HepG2 (cell line): Measurements from ENCODE around the gene KIF2C. TPM values are rescaled to one million over a fixed set of nuclear protein-coding genes. Genes with fewer than 3 reads are reported as not detected.

ENCODE experiments used
- ATAC-seq: fragments of 200-7000 bp; cut with Tn5 transposase; 3 replicates; pipeline ENCODE4 v1.9.1; 2020; ENCODE audit warnings: mild to moderate bottlenecking, moderate library complexity
- BruUV-seq: library from RNA; stranded (reverse); fragments of 400-500 nt; replicated peaks from 2 replicates; lab custom pipeline; 2021; lab: Mats Ljungman, UMichigan
- CTCF ChIA-PET: fragments of 300-600 bp; formaldehyde crosslinking; extraction: SDS; loops from one replicate; lab custom pipeline; 2021; ENCODE audit warnings: low total read pairs, inconsistent platforms, low intra/inter-chr PET ratio; lab: Yijun Ruan, JAX
- POLR2A ChIA-PET: fragments of 350-600 bp; sonication (Branson Sonifier 250); formaldehyde crosslinking; loops from one replicate; lab custom pipeline; 2020; ENCODE audit warnings: antibody characterized with exemption, inconsistent platforms; lab: Yijun Ruan, JAX
- DNase-seq: peaks from one replicate; pipeline ENCODE4 v3.0.0-alpha.2; 2015; ENCODE audit warnings: low spot score
- FAIRE-seq: peaks from 3 replicates; lab custom pipeline; 2011; peaks lifted over from hg19 to GRCh38; lab: Jason Lieb, UNC
- H2AFZ ChIP-seq: one replicate; pipeline ENCODE4 v1.6.1; 2011; ENCODE audit warnings: low read length, inconsistent platforms
- H3K27ac ChIP-seq: fragments of 300-600 bp; 3 replicates; pipeline ENCODE4 v1.8.0; 2011; ENCODE audit warnings: mixed run types, mild to moderate bottlenecking, mixed read lengths, low read length, inconsistent platforms; ENCODE audit not compliant: insufficient read depth; ENCODE audit errors: extremely low read length
- H3K27me3 ChIP-seq, 2 experiments: fragments of 200-600 bp in 1 of 2; 2 replicates in 1 of 2; 3 replicates in 1 of 2; pipeline versions ENCODE4 v1.6.0 to v1.8.0; 2011; ENCODE audit warnings: low read length in 2 of 2, mild to moderate bottlenecking in 2 of 2, moderate library complexity in 2 of 2, inconsistent platforms in 1 of 2; ENCODE audit not compliant: insufficient read depth in 2 of 2, control insufficient read depth in 1 of 2
- H3K36me3 ChIP-seq, 2 experiments: fragments of 200-600 bp in 1 of 2; replicated peaks in 1 of 2; 2 replicates in 1 of 2; 3 replicates in 1 of 2; pipeline versions ENCODE4 v1.5.1 to v1.8.0; 2011; ENCODE audit warnings: low read length in 2 of 2, inconsistent platforms in 1 of 2; ENCODE audit not compliant: insufficient read depth in 2 of 2, control insufficient read depth in 1 of 2
- H3K4me1 ChIP-seq: 2 replicates; pipeline ENCODE4 v1.5.1; 2012; ENCODE audit warnings: low read length, inconsistent platforms; ENCODE audit not compliant: insufficient read depth
- H3K4me2 ChIP-seq: 2 replicates; pipeline ENCODE4 v1.6.0; 2011; ENCODE audit warnings: low read depth, low read length, inconsistent platforms
- H3K4me3 ChIP-seq, 3 experiments: fragments of 200-600 bp in 1 of 3; sonication (generic), shearing (Covaris generic) in 1 of 3; replicated peaks in 1 of 3; 2 replicates each; pipeline ENCODE4 v1.5.1; 2011 to 2016; ENCODE audit warnings: low read length in 3 of 3, inconsistent platforms in 2 of 3, low read depth in 2 of 3, mild to moderate bottlenecking in 2 of 3, control low read depth in 1 of 3, mixed read lengths in 1 of 3; ENCODE audit not compliant: insufficient read depth in 1 of 3
- H3K79me2 ChIP-seq: one replicate; pipeline ENCODE4 v1.6.1; 2011; ENCODE audit warnings: low read length, inconsistent platforms; ENCODE audit not compliant: insufficient read depth
- H3K9ac ChIP-seq: 2 replicates; pipeline ENCODE4 v1.6.0; 2011; ENCODE audit warnings: mild to moderate bottlenecking, low read depth, low read length, inconsistent platforms; ENCODE audit not compliant: insufficient read depth
- H3K9me3 ChIP-seq: 2 replicates; pipeline ENCODE4 v1.5.1; 2012; ENCODE audit warnings: mild to moderate bottlenecking, low read length
- H4K20me1 ChIP-seq: 2 replicates; pipeline ENCODE4 v1.6.0; 2011; ENCODE audit warnings: inconsistent platforms, mild to moderate bottlenecking, low read length, moderate library complexity; ENCODE audit not compliant: insufficient read depth
- AKAP8 ChIP-seq: sonication (generic); formaldehyde crosslinking; IDR thresholded peaks from 2 replicates; pipeline ENCODE4 v1.5.1; 2020; ENCODE audit warnings: mild to moderate bottlenecking, missing genetic modification reagents
- ARID2 ChIP-seq: sonication (generic); formaldehyde crosslinking; IDR thresholded peaks from 2 replicates; pipeline ENCODE4 v1.8.1; 2022; ENCODE audit warnings: mild to moderate bottlenecking, missing genetic modification reagents, borderline replicate concordance
- EP300 ChIP-seq, 3 experiments: sonication (generic) in 1 of 3; formaldehyde crosslinking in 1 of 3; IDR thresholded peaks; 2 replicates each; pipeline versions ENCODE4 v1.5.1 to v1.6.1; 2011 to 2020; ENCODE audit warnings: low read depth in 2 of 3, low read length in 2 of 3, borderline replicate concordance in 1 of 3, improper control_type of control experiment in 1 of 3, mild to moderate bottlenecking in 1 of 3, missing genetic modification reagents in 1 of 3, moderate library complexity in 1 of 3
- FOXJ3 ChIP-seq: sonication (generic); formaldehyde crosslinking; IDR thresholded peaks from 2 replicates; pipeline ENCODE4 v1.4.0; 2020; ENCODE audit warnings: missing genetic modification reagents, mild to moderate bottlenecking, borderline replicate concordance
- FOXP1 ChIP-seq, 2 experiments: fragments of 450-650 bp in 1 of 2; IDR thresholded peaks; 2 replicates each; pipeline ENCODE4 v1.6.1; 2017 to 2018; ENCODE audit warnings: antibody characterized with exemption in 1 of 2
- ISX ChIP-seq: sonication (generic); formaldehyde crosslinking; conservative IDR thresholded peaks from 2 replicates; pipeline ENCODE4 v1.5.0; 2020; ENCODE audit warnings: missing genetic modification reagents
- SMAD3 ChIP-seq: sonication (generic); formaldehyde crosslinking; IDR thresholded peaks from 2 replicates; pipeline ENCODE4 v1.4.0; 2020; ENCODE audit warnings: missing genetic modification reagents
- SOX6 ChIP-seq, 2 experiments: fragments of 450-650 bp in 1 of 2; sonication (generic) in 1 of 2; formaldehyde crosslinking in 1 of 2; IDR thresholded peaks; 2 replicates each; pipeline versions ENCODE4 v1.4.0 to v1.6.1; 2017 to 2020; ENCODE audit warnings: antibody characterized with exemption in 1 of 2, mild to moderate bottlenecking in 1 of 2, missing genetic modification reagents in 1 of 2
- ZFP36L1 ChIP-seq: sonication (generic); formaldehyde crosslinking; IDR thresholded peaks from 2 replicates; pipeline ENCODE4 v1.8.0; 2022; ENCODE audit warnings: mild to moderate bottlenecking, missing genetic modification reagents, moderate library complexity
- whole genome bisulfite sequencing: methylation state at CpG from one replicate; pipeline ENCODE4 v1.1.6; 2017; ENCODE audit warnings: low lambda C conversion rate; 5-methylcytosine and 5-hydroxymethylcytosine counted together
- in situ Hi-C: cut with HindIII; loops from 2 replicates; pipeline ENCODE4 v1.10.0; 2017; ENCODE audit warnings: low pct_unique_long_range_greater_than_20kb; ENCODE audit not compliant: extremely low pct_ligation_motif_present
- intact Hi-C: fragments of 100-400 bp; cut with micrococcal nuclease; formaldehyde crosslinking; loops from one replicate; pipeline ENCODE4 v1.10.0; 2022; ENCODE audit not compliant: unreplicated experiment
- polyA plus RNA-seq, 8 experiments: library from polyadenylated mRNA; depleted of rRNA in 3 of 8; stranded (reverse) in 7 of 8; unstranded in 1 of 8; fragments of >200 nt; fragmentation: Illumina TruSeq in 4 of 8; extraction: Trizol in 4 of 8; gene quantifications; 2 replicates each; pipeline versions ENCODE4 v1.2.1 to v1.2.3, GENCODE V29; 2011 to 2016; ENCODE audit warnings: low read depth in 4 of 8, missing spikeins in 1 of 8, mixed read lengths in 1 of 8; ENCODE audit not compliant: insufficient read depth in 1 of 8
- total RNA-seq, 5 experiments: library from RNA; depleted of rRNA; stranded (reverse); fragments of >200 nt; fragmentation: Illumina TruSeq; extraction: Trizol; gene quantifications; 2 replicates each; pipeline ENCODE4 v1.2.3, GENCODE V29; 2016; ENCODE audit warnings: low read depth in 1 of 5
- TF ChIP-seq, protein P1 (sequence below): sonication (generic); formaldehyde crosslinking; IDR thresholded peaks from 2 replicates; pipeline ENCODE4 v1.5.0; 2020; ENCODE audit warnings: mild to moderate bottlenecking, missing genetic modification reagents
- TF ChIP-seq, protein P2 (sequence below): sonication (generic); formaldehyde crosslinking; conservative IDR thresholded peaks from 2 replicates; pipeline ENCODE4 v1.8.1; 2023; ENCODE audit warnings: missing genetic modification reagents
- TF ChIP-seq, protein P3 (sequence below): sonication (generic); formaldehyde crosslinking; IDR thresholded peaks from 2 replicates; pipeline ENCODE4 v1.5.0; 2020; ENCODE audit warnings: mild to moderate bottlenecking, missing genetic modification reagents, moderate library complexity
- TF ChIP-seq, protein P4 (sequence below): sonication (generic); formaldehyde crosslinking; IDR thresholded peaks from 2 replicates; pipeline ENCODE4 v1.5.0; 2020; ENCODE audit warnings: mild to moderate bottlenecking, missing genetic modification reagents, borderline replicate concordance

The KIF2C gene
- total and polyA plus RNA-seq, 2 of the 13 experiments (the other 11 are each of a cell fraction or from before 2014, with no cell fraction given): 29.7 to 53.7 TPM

DNA sequence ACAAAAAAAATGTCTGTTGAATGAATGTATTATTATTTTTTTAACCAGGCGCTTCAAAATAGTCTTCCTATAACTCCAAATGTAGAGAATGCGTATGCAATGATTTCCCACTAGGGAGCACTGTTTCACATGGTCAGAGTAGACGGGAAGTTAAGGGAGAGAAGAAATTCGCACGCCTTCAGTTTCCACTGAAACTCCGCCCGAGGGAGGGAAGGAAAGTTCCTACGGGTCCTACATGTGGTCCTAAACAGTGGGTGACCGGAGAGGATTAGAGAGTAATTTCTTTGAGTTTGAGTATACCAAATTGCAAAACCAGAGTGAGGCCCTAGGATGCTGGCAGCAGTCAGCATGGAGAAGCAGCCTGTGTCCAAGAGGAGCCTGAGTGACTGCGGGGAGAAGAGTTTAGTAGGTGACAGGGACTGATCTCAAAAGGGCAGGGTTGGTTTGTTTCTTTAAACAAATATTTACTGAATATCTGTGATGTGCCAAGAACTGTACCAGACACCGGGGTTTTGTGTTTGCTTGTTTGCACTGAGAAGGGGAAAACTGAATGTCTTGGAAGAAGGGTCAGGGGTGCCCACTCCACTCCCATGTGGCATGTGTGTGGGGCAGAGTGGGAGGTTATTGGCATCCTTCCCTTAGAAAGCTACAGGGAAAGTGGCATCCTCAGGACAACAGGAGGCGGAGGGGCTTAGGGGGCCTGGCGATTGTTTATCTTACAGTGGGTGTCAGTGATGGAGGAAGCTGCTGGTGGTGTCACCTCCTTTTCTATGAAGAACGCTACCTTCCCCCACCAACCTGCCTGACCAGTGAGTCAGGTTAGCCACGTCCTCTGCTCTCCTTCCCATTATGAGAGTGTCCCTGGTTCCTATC lies 31.4 kb upstream of the KIF2C start:
- Histone ChIP-seq H3K4me1 (peaks cover 59% of the 10 kb centered on the region), H3K79me2 (no peaks in the 10 kb centered on the region), H3K4me3 (peak overlapping the region in 2 of 3 experiments; percentile 27 to 37; a peak in 3 of 6 replicates), H3K9ac (no peak overlapping the region), H4K20me1 (no peaks in the 10 kb centered on the region), H3K27ac (peak overlapping the region; percentile 20), H3K27me3 (no peaks in the 10 kb centered on the region; a peak in 1 of 5 replicates), H3K36me3 (no peaks in the 10 kb centered on the region), H3K9me3 (no peaks in the 10 kb centered on the region), H3K4me2 (peak overlapping the region; percentile 85), H2AFZ (no peak overlapping the region)
- no TSS peak for BruUV-seq
- 3% methylated on average over 15 of the region's 15 CpGs for WGBS
- DNase-seq (peak; percentile 54), ATAC-seq (peak; percentile 84), FAIRE-seq (peak; percentile 91)
- in situ Hi-C loops (no loop called here), intact Hi-C loops (loop anchor here (5.0 kb wide), 1 partner anchor 56 kb away; no protein-coding TSS in a partner anchor)
- CTCF ChIA-PET: interaction anchor here (1.2 kb wide), 1 partner anchor 53 kb away, joined by 7 read pairs; no protein-coding TSS in a partner anchor
- POLR2A ChIA-PET: interaction anchor here (0.7 to 2.1 kb wide), 5 partner anchors 9 to 34 kb away, joined by 3 to 19 read pairs (median 4); partner anchors contain the start of genes ARMH1, RNU5D-1 and TMEM53
- TF ChIP-seq SOX6 (IDR thresholded peaks at IDR 0.05) (no peak), SOX6 (CRISPR knock-in tag; IDR thresholded peaks at IDR 0.05) (no peak), FOXJ3 (CRISPR knock-in tag) (peak; percentile 46; the same call in 1 of the 2 replicates), ZFP36L1 (no peak), ISX (CRISPR knock-in tag) (no peak), EP300 (IDR thresholded peaks at IDR 0.05; ENCODE audit: low read depth in 2 of 2, low read length in 2 of 2) (peak in 1 of 2 experiments; percentile 60; a peak in 2 of 4 replicates), EP300 (CRISPR knock-in tag; IDR thresholded peaks at IDR 0.05; ENCODE audit: borderline replicate concordance) (no peak), ARID2 (peak; percentile 52; the same call in 1 of the 2 replicates), FOXP1 (IDR thresholded peaks at IDR 0.05) (no peak), FOXP1 (CRISPR knock-in tag; IDR thresholded peaks at IDR 0.05) (peak; percentile 72), SMAD3 (CRISPR knock-in tag) (0 out of 2 replicates have a peak, but pooled peaks have one; percentile 56), AKAP8 (CRISPR knock-in tag) (no peak)
- TF ChIP-seq, protein P1, sequence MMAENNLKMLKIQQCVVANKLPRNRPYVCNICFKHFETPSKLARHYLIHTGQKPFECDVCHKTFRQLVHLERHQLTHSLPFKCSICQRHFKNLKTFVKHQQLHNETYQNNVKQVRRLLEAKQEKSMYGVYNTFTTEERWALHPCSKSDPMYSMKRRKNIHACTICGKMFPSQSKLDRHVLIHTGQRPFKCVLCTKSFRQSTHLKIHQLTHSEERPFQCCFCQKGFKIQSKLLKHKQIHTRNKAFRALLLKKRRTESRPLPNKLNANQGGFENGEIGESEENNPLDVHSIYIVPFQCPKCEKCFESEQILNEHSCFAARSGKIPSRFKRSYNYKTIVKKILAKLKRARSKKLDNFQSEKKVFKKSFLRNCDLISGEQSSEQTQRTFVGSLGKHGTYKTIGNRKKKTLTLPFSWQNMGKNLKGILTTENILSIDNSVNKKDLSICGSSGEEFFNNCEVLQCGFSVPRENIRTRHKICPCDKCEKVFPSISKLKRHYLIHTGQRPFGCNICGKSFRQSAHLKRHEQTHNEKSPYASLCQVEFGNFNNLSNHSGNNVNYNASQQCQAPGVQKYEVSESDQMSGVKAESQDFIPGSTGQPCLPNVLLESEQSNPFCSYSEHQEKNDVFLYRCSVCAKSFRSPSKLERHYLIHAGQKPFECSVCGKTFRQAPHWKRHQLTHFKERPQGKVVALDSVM (CRISPR knock-in tag): no peak
- TF ChIP-seq, protein P2, sequence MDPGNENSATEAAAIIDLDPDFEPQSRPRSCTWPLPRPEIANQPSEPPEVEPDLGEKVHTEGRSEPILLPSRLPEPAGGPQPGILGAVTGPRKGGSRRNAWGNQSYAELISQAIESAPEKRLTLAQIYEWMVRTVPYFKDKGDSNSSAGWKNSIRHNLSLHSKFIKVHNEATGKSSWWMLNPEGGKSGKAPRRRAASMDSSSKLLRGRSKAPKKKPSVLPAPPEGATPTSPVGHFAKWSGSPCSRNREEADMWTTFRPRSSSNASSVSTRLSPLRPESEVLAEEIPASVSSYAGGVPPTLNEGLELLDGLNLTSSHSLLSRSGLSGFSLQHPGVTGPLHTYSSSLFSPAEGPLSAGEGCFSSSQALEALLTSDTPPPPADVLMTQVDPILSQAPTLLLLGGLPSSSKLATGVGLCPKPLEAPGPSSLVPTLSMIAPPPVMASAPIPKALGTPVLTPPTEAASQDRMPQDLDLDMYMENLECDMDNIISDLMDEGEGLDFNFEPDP (CRISPR knock-in tag): 0 out of 2 replicates have a peak, but pooled peaks have one; percentile 70
- TF ChIP-seq, protein P3, sequence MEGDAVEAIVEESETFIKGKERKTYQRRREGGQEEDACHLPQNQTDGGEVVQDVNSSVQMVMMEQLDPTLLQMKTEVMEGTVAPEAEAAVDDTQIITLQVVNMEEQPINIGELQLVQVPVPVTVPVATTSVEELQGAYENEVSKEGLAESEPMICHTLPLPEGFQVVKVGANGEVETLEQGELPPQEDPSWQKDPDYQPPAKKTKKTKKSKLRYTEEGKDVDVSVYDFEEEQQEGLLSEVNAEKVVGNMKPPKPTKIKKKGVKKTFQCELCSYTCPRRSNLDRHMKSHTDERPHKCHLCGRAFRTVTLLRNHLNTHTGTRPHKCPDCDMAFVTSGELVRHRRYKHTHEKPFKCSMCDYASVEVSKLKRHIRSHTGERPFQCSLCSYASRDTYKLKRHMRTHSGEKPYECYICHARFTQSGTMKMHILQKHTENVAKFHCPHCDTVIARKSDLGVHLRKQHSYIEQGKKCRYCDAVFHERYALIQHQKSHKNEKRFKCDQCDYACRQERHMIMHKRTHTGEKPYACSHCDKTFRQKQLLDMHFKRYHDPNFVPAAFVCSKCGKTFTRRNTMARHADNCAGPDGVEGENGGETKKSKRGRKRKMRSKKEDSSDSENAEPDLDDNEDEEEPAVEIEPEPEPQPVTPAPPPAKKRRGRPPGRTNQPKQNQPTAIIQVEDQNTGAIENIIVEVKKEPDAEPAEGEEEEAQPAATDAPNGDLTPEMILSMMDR (CRISPR knock-in tag): peak; percentile 70
- TF ChIP-seq, protein P4, sequence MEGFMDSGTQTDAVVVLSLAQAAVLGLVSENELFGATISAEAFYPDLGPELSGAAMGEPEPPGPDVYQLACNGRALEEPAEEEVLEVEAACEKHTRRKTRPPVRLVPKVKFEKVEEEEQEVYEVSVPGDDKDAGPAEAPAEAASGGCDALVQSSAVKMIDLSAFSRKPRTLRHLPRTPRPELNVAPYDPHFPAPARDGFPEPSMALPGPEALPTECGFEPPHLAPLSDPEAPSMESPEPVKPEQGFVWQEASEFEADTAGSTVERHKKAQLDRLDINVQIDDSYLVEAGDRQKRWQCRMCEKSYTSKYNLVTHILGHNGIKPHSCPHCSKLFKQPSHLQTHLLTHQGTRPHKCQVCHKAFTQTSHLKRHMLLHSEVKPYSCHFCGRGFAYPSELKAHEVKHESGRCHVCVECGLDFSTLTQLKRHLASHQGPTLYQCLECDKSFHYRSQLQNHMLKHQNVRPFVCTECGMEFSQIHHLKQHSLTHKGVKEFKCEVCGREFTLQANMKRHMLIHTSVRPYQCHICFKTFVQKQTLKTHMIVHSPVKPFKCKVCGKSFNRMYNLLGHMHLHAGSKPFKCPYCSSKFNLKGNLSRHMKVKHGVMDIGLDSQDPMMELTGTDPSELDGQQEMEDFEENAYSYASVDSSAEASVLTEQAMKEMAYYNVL: 0 out of 2 replicates have a peak, but pooled peaks have one; percentile 42
